Neuron (in vitro differentiated cells): ENCODE data around the gene TAGAP.

Experiments used
- H2AFZ ChIP-seq: one replicate; pipeline ENCODE4 v1.6.1; 2013; ENCODE audit warnings: low read depth, mild to moderate bottlenecking, inconsistent platforms, low read length, moderate library complexity
- H3K27me3 ChIP-seq: one replicate; pipeline ENCODE4 v1.6.1; 2013; ENCODE audit warnings: low read length; ENCODE audit not compliant: insufficient read depth
- H3K36me3 ChIP-seq: one replicate; pipeline ENCODE4 v1.6.1; 2013; ENCODE audit warnings: low read length; ENCODE audit not compliant: insufficient read depth
- H3K4me1 ChIP-seq: one replicate; pipeline ENCODE4 v1.6.1; 2013; ENCODE audit warnings: low read length; ENCODE audit not compliant: insufficient read depth
- H3K4me3 ChIP-seq: 2 replicates; pipeline ENCODE4 v1.5.1; 2013; ENCODE audit warnings: mild to moderate bottlenecking, low read length, moderate library complexity
- H3K9me3 ChIP-seq: one replicate; pipeline ENCODE4 v1.6.1; 2013; ENCODE audit warnings: low read length

Gene TAGAP, protein sequence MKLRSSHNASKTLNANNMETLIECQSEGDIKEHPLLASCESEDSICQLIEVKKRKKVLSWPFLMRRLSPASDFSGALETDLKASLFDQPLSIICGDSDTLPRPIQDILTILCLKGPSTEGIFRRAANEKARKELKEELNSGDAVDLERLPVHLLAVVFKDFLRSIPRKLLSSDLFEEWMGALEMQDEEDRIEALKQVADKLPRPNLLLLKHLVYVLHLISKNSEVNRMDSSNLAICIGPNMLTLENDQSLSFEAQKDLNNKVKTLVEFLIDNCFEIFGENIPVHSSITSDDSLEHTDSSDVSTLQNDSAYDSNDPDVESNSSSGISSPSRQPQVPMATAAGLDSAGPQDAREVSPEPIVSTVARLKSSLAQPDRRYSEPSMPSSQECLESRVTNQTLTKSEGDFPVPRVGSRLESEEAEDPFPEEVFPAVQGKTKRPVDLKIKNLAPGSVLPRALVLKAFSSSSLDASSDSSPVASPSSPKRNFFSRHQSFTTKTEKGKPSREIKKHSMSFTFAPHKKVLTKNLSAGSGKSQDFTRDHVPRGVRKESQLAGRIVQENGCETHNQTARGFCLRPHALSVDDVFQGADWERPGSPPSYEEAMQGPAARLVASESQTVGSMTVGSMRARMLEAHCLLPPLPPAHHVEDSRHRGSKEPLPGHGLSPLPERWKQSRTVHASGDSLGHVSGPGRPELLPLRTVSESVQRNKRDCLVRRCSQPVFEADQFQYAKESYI

GRCh38 chr6:159044899-159045727, at the start of gene TAGAP:
TSS of gene TAGAP (minus strand) at chr6:159044991. CDS start at chr6:159044146, 845 bp downstream.
- H2AFZ ChIP-seq = no peak within 1 kb of the TSS
- H3K4me1 ChIP-seq = no peaks in the 10 kb centered on the region
- H3K9me3 ChIP-seq = no peaks in the 10 kb centered on the region
- H3K27me3 ChIP-seq = no peaks in the 10 kb centered on the region
- no peaks in the 10 kb centered on the region for H3K36me3 ChIP-seq
- H3K4me3 ChIP-seq = no peak within 1 kb of the TSS

- H3K27me3 ChIP-seq = peaks cover 16% of the 10 kb centered on the region
- no peak overlapping the region for H2AFZ ChIP-seq
- no peaks in the 10 kb centered on the region for H3K4me1 ChIP-seq
- H3K36me3 ChIP-seq = no peaks in the 10 kb centered on the region
- H3K4me3 ChIP-seq = no peak overlapping the region
- H3K9me3 ChIP-seq = no peaks in the 10 kb centered on the region
Measured at GRCh38 chr6:159093609-159094443, 49.0 kb upstream of the TAGAP start.

DNA sequence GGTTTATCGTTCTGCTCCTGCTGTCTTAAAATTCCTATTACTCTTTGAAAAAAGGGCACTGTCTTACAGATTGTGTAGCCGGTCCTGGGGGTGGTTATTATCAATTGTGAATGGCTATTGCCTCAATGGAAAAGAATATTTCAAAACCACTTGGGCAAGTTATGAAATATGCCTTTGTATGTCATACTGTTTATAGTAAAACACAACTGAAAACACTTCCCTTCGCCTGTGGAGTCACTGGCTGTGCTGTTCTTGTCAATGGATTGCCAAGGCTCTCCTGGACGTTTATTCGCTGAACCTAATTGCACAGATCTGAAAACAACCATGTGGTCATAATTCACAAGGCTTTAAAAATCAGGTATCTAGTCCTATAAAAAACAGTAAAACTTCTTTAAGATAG, 47.8 kb upstream of the TAGAP start:
- H3K36me3 ChIP-seq = no peaks in the 10 kb centered on the region
- H3K9me3 ChIP-seq = no peaks in the 10 kb centered on the region
- H2AFZ ChIP-seq = no peak overlapping the region
- H3K27me3 ChIP-seq = peaks cover 16% of the 10 kb centered on the region
- H3K4me1 ChIP-seq = no peaks in the 10 kb centered on the region
- no peak overlapping the region for H3K4me3 ChIP-seq

DNA sequence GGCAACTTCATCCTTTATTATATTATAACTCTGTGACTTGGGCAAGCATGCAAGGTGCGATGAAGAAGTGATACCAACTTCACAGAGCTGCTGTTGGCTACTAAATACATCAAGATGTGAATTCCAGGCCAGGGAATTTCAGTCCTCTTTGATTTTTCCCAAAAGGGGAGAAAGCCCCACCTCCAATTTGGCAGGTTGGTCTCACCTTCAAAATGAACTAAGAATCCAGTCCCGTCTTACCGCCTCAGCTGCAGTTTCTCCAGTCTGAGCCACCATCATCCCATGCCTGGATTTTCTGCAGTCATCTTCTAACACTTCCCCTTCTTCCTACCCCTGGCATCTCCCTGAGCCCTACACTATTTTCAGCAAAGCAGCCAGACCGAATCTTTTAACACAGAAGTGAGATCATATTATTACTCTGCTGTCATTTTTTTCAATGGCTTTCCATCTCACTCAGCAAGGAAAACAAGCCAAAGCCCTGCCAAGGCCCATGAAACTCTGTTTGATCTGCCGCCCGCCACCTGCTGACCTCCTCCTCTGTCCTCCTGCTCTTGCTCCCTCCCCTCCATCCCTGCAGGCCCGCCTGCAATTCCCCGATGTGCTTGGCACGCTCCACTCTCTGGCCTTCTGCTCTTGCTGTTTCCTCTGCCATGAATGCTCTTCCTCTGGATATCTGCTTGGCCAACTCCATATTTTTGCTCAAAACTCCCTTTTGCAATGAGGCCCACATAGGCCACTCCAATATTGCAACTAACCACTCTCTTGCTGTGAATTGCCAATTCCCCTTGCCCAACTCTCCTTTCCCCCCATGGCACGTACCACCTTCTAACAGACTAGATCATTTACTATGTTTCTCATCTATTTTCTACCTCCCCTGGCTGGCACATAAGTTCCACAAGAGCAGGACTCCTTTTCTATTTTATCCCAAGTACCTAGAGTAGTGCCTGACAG, 46.0 kb upstream of the TAGAP start:
- Histone ChIP-seq H3K27me3 (peaks cover 16% of the 10 kb centered on the region), H2AFZ (no peak overlapping the region), H3K9me3 (no peaks in the 10 kb centered on the region), H3K4me1 (no peaks in the 10 kb centered on the region), H3K4me3 (no peak overlapping the region), H3K36me3 (no peaks in the 10 kb centered on the region)

GRCh38 chr6:159089909-159090308, 45.1 kb upstream of the TAGAP start:
- peaks cover 13% of the 10 kb centered on the region for H3K27me3 ChIP-seq
- H3K36me3 ChIP-seq = no peaks in the 10 kb centered on the region
- no peaks in the 10 kb centered on the region for H3K4me1 ChIP-seq
- no peak overlapping the region for H3K4me3 ChIP-seq
- H3K9me3 ChIP-seq = no peaks in the 10 kb centered on the region
- no peak overlapping the region for H2AFZ ChIP-seq

DNA sequence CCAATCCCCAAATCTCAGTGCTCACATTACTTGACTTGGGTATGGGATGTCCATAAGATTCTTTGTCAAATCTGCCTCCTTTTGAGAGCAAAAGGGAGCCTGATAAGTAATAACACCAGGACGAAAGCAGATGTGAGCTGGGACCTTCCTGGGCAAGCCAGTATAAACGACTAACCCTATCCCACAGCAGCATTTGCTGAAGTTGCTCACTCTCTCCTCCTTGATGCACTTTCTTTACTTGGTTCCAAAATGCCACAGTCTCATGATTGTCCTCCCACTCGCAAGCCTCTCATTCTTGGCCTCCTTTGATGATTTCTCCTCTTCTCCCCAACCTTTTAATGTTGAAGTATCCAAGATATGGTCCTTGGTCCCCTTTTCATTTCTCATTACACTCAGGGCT, 44.7 kb upstream of the TAGAP start:
- no peaks in the 10 kb centered on the region for H3K4me1 ChIP-seq
- no peak overlapping the region for H3K4me3 ChIP-seq
- no peaks in the 10 kb centered on the region for H3K36me3 ChIP-seq
- no peaks in the 10 kb centered on the region for H3K9me3 ChIP-seq
- H2AFZ ChIP-seq = no peak overlapping the region
- H3K27me3 ChIP-seq = peaks cover 13% of the 10 kb centered on the region

DNA sequence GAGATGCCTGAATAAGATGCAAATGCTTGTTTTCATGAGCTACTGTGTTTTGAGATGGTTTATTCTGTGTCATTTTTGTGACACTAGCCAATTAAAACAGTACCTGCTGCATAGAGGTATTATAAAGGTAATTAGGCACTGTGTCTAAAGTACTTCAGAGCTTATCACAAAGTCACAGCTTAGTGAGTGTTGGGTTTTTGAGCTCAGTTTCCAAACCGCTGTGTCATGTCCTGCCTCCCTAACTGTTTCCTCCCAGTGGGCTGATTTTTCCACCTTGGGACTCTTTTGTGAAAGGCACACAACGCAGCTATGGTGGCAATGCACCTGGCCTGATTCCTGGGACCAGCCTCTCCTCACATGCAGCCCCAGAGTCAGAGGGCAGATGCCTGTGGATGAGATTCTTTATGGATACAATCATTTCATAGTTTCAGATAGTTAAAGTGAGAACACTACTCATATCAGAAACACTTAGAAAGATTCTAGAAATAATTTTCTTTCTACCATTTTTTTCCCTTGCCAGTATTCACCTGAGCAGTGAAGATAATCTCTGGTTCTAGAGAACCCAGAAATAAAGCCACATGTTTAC, 41.3 kb upstream of the TAGAP start:
- Histone ChIP-seq H2AFZ (no peak overlapping the region), H3K4me1 (no peaks in the 10 kb centered on the region), H3K27me3 (peaks cover 10% of the 10 kb centered on the region), H3K36me3 (no peaks in the 10 kb centered on the region), H3K4me3 (no peak overlapping the region), H3K9me3 (no peaks in the 10 kb centered on the region)

DNA sequence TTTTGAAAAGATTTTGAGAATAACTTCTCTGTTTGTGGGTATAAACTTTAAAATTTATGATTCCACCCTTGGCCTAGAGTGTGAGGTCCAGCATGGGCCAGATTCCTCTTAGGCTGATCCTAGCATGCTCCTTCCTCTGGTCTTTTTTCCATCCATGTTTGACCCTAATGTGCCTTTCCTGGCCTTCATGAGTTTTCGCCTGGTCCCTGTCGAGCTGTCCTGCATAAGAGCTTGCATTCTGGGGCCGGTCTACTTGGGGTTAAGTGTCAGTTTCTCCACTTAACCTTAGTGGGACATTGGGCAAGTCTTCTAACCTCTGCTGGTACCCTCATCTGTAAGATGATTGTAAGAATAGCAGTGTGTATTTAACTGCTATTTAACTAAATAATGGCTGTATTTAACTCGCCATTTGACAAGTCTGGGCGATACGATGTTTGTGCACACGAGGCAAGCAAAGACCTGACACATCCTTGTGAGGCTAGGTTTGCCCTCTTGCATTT, 40.7 kb upstream of the TAGAP start:
- Histone ChIP-seq H3K36me3 (no peaks in the 10 kb centered on the region), H3K9me3 (no peaks in the 10 kb centered on the region), H2AFZ (no peak overlapping the region), H3K4me3 (no peak overlapping the region), H3K4me1 (no peaks in the 10 kb centered on the region), H3K27me3 (peaks cover 7% of the 10 kb centered on the region)

- Histone ChIP-seq H3K4me1 (no peaks in the 10 kb centered on the region), H3K27me3 (peaks cover 4% of the 10 kb centered on the region), H3K9me3 (no peaks in the 10 kb centered on the region), H2AFZ (no peak overlapping the region), H3K4me3 (no peak overlapping the region), H3K36me3 (no peaks in the 10 kb centered on the region)
Measured at GRCh38 chr6:159084493-159085091, 39.8 kb upstream of the TAGAP start.

GRCh38 chr6:159083146-159083545, 38.4 kb upstream of the TAGAP start:
- H3K36me3 ChIP-seq = no peaks in the 10 kb centered on the region
- no peaks in the 10 kb centered on the region for H3K9me3 ChIP-seq
- no peaks in the 10 kb centered on the region for H3K4me1 ChIP-seq
- no peak overlapping the region for H3K4me3 ChIP-seq
- no peak overlapping the region for H2AFZ ChIP-seq
- no peaks in the 10 kb centered on the region for H3K27me3 ChIP-seq
